H9 (cell line): ENCODE data around the gene SLC12A8. TPM values are rescaled to one million over a fixed set of nuclear protein-coding genes. Genes with fewer than 3 reads are reported as not detected.

ENCODE experiments used
- DNase-seq: peaks from one replicate; pipeline ENCODE4 v3.0.0-alpha.2; 2017
- H2AFZ ChIP-seq: one replicate; pipeline ENCODE4 v1.6.1; 2013; ENCODE audit warnings: mild to moderate bottlenecking, low read length, control low read depth, moderate library complexity
- H2AK5ac ChIP-seq: 2 replicates; pipeline ENCODE4 v1.6.1; 2013; ENCODE audit warnings: low read length, control low read depth, mixed read lengths; ENCODE audit not compliant: insufficient read length
- H2BK120ac ChIP-seq: one replicate; pipeline ENCODE4 v1.6.1; 2013; ENCODE audit warnings: low read depth, mild to moderate bottlenecking, low read length, control low read depth, inconsistent platforms; ENCODE audit not compliant: poor library complexity, severe bottlenecking
- H2BK12ac ChIP-seq: 2 replicates; pipeline ENCODE4 v1.6.1; 2013; ENCODE audit warnings: low read length, control low read depth, mixed read lengths, low read depth; ENCODE audit not compliant: insufficient read length
- H2BK15ac ChIP-seq: 2 replicates; pipeline ENCODE4 v1.6.1; 2013; ENCODE audit warnings: low read depth, low read length, control low read depth
- H2BK20ac ChIP-seq: one replicate; pipeline ENCODE4 v1.6.1; 2013; ENCODE audit warnings: low read depth, mild to moderate bottlenecking, low read length, control low read depth, inconsistent platforms; ENCODE audit not compliant: poor library complexity, severe bottlenecking
- H2BK5ac ChIP-seq: 2 replicates; pipeline ENCODE4 v1.6.1; 2013; ENCODE audit warnings: low read length, control low read depth, mixed read lengths; ENCODE audit not compliant: insufficient read length
- H3K14ac ChIP-seq: 2 replicates; pipeline ENCODE4 v1.6.1; 2013; ENCODE audit warnings: low read length, control low read depth; ENCODE audit not compliant: insufficient read depth
- H3K18ac ChIP-seq: 2 replicates; pipeline ENCODE4 v1.6.1; 2013; ENCODE audit warnings: low read depth, mild to moderate bottlenecking, mixed read lengths, low read length, control low read depth; ENCODE audit not compliant: insufficient read length
- H3K23ac ChIP-seq: 2 replicates; pipeline ENCODE4 v1.6.1; 2013; ENCODE audit warnings: low read length, control low read depth, mixed read lengths, low read depth; ENCODE audit not compliant: insufficient read length
- H3K23me2 ChIP-seq: 2 replicates; pipeline ENCODE4 v1.6.1; 2013; ENCODE audit warnings: low read depth, mild to moderate bottlenecking, mixed read lengths, low read length, control low read depth; ENCODE audit not compliant: insufficient read length, poor library complexity, severe bottlenecking
- H3K27ac ChIP-seq: 2 replicates; pipeline ENCODE4 v1.5.1; 2013; ENCODE audit warnings: low read length, control low read depth, mixed read lengths, low read depth; ENCODE audit not compliant: insufficient read length
- H3K27me3 ChIP-seq: 2 replicates; pipeline ENCODE4 v1.6.1; 2013; ENCODE audit warnings: low read length, control low read depth, inconsistent platforms; ENCODE audit not compliant: insufficient read depth
- H3K4ac ChIP-seq: 2 replicates; pipeline ENCODE4 v1.6.1; 2013; ENCODE audit warnings: low read depth, mild to moderate bottlenecking, control low read depth, inconsistent platforms, low read length, moderate library complexity
- H3K4me1 ChIP-seq: 2 replicates; pipeline ENCODE4 v1.6.1; 2013; ENCODE audit warnings: low read length, control low read depth, inconsistent platforms; ENCODE audit not compliant: insufficient read depth
- H3K4me2 ChIP-seq: 2 replicates; pipeline ENCODE4 v1.6.1; 2013; ENCODE audit warnings: low read length, control low read depth, mixed read lengths; ENCODE audit not compliant: insufficient read length, insufficient read depth
- H3K56ac ChIP-seq: 2 replicates; pipeline ENCODE4 v1.6.1; 2013; ENCODE audit warnings: low read depth, mild to moderate bottlenecking, mixed read lengths, low read length, control low read depth; ENCODE audit not compliant: insufficient read length
- H3K79me1 ChIP-seq: 2 replicates; pipeline ENCODE4 v1.6.1; 2013; ENCODE audit warnings: low read depth, mild to moderate bottlenecking, moderate library complexity, low read length, control low read depth, inconsistent platforms; ENCODE audit not compliant: insufficient read depth, poor library complexity, severe bottlenecking
- H3K79me2 ChIP-seq: 2 replicates; pipeline ENCODE4 v1.6.1; 2013; ENCODE audit warnings: low read length, control low read depth, inconsistent platforms; ENCODE audit not compliant: insufficient read depth
- H3K9ac ChIP-seq: 2 replicates; pipeline ENCODE4 v1.6.1; 2013; ENCODE audit warnings: low read length, control low read depth, mixed read lengths; ENCODE audit not compliant: insufficient read length; ENCODE audit errors: extremely low read depth
- H3K9me3 ChIP-seq: one replicate; pipeline ENCODE4 v1.6.1; 2013; ENCODE audit warnings: low read depth, low read length, inconsistent platforms; ENCODE audit not compliant: control insufficient read depth
- H3T11ph ChIP-seq: one replicate; pipeline ENCODE4 v1.6.1; 2013; ENCODE audit warnings: mild to moderate bottlenecking, low read length, control low read depth, inconsistent platforms
- H4K20me1 ChIP-seq: one replicate; pipeline ENCODE4 v1.6.1; 2013; ENCODE audit not compliant: control insufficient read depth, insufficient read length, insufficient read depth
- H4K5ac ChIP-seq: 2 replicates; pipeline ENCODE4 v1.6.1; 2013; ENCODE audit warnings: low read depth, mild to moderate bottlenecking, mixed read lengths, low read length, control low read depth; ENCODE audit not compliant: insufficient read length
- H4K8ac ChIP-seq: replicated peaks from 2 replicates; pipeline ENCODE4 v1.6.1; 2013; ENCODE audit warnings: low read length, control low read depth, mixed read lengths, low read depth; ENCODE audit not compliant: insufficient read length
- H4K91ac ChIP-seq: 2 replicates; pipeline ENCODE4 v1.6.1; 2013; ENCODE audit warnings: low read depth, mild to moderate bottlenecking, moderate library complexity, mixed read lengths, low read length, control low read depth; ENCODE audit not compliant: insufficient read length
- H3K27ac Mint-ChIP-seq, 3 experiments: 2 replicates in 2 of 3; 3 replicates in 1 of 3; pipeline ENCODE4 v1.8.0; 2020 to 2021; ENCODE audit warnings: mixed read lengths in 3 of 3, mild to moderate bottlenecking in 1 of 3, moderate library complexity in 1 of 3
- H3K27me3 Mint-ChIP-seq: 2 replicates; pipeline ENCODE4 v1.8.0; 2021; ENCODE audit warnings: low read depth, mild to moderate bottlenecking, moderate library complexity, mixed read lengths
- H3K36me3 Mint-ChIP-seq, 3 experiments: 2 replicates in 2 of 3; 3 replicates in 1 of 3; pipeline ENCODE4 v1.8.0; 2020 to 2021; ENCODE audit warnings: low read depth in 3 of 3, mixed read lengths in 3 of 3; ENCODE audit not compliant: insufficient read depth in 1 of 3
- H3K4me1 Mint-ChIP-seq, 2 experiments: 2 replicates each; pipeline ENCODE4 v1.8.0; 2020; ENCODE audit warnings: mixed read lengths in 2 of 2
- H3K4me3 Mint-ChIP-seq, 2 experiments: 2 replicates in 1 of 2; 3 replicates in 1 of 2; pipeline ENCODE4 v1.8.0; 2020 to 2021; ENCODE audit warnings: mild to moderate bottlenecking in 2 of 2, mixed read lengths in 2 of 2, moderate library complexity in 1 of 2
- H3K9me3 Mint-ChIP-seq, 2 experiments: 2 replicates in 1 of 2; 3 replicates in 1 of 2; pipeline ENCODE4 v1.8.0; 2020; ENCODE audit warnings: mild to moderate bottlenecking in 2 of 2, mixed read lengths in 2 of 2, moderate library complexity in 1 of 2
- WGBS: extraction: QIAGEN DNeasy Blood & Tissue Kit; methylation state at CpG from one replicate; pipeline ENCODE4 v1.1.7; 2013; ENCODE audit warnings: missing lambda C conversion rate, low lambda C conversion rate, mixed read lengths; ENCODE audit not compliant: insufficient read length; ENCODE audit errors: extremely low coverage; 5-methylcytosine and 5-hydroxymethylcytosine counted together
- total RNA-seq: library from RNA; stranded (reverse); gene quantifications from 2 replicates; pipeline ENCODE4 v1.2.1, GENCODE V29; 2021
- TF ChIP-seq, protein P1 (sequence below): fragments of 200-600 bp; sonication (generic); conservative IDR thresholded peaks from 3 replicates; pipeline ENCODE4 v1.8.0; 2021; ENCODE audit warnings: antibody characterized with exemption, mild to moderate bottlenecking

Gene SLC12A8
- total RNA-seq, 1 experiment from 2014 or later, result 8.2 TPM

DNA sequence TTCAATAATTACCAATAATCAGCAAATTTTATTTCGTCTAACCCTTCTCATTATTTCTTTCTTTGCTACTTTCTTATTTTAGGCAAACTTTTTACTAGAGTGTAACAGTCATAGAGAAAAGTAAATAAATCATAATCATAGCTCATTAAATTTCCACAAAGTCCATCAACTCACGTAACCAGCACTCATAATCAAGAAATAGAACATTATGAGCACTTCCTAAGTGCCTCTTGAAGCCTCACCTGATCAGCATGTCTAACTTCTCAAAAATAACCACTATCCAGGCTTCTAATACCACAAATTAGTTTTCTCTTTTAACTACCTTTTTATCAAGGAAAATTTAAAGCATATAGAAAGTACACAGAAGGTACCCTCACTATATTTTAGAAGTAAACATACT lies 38.4 kb upstream of the SLC12A8 start:
- no peak overlapping the region for H3K4me2 ChIP-seq
- no peak for DNase-seq
- H4K91ac ChIP-seq, result no peak overlapping the region
- H3K27me3 ChIP-seq, result no peaks in the 10 kb centered on the region
- no peaks in the 10 kb centered on the region for H3K79me1 ChIP-seq
- no peak overlapping the region for H2BK120ac ChIP-seq
- no peak overlapping the region for H3K23ac ChIP-seq
- H4K20me1 ChIP-seq, result no peaks in the 10 kb centered on the region
- H2BK12ac ChIP-seq, result no peak overlapping the region
- Mint-ChIP-seq H3K36me3 (no peaks in the 10 kb centered on the region), H3K27ac (no peak overlapping the region), H3K4me1 (no peaks in the 10 kb centered on the region), H3K4me3 (no peak overlapping the region), H3K9me3 (no peaks in the 10 kb centered on the region), H3K27me3 (no peaks in the 10 kb centered on the region)
- H2AK5ac ChIP-seq, result no peak overlapping the region
- H3K4me1 ChIP-seq, result no peaks in the 10 kb centered on the region
- 100% methylated on average over 1 of the region's 2 CpGs for WGBS
- no peak overlapping the region for H3K18ac ChIP-seq
- TF ChIP-seq, protein P1, sequence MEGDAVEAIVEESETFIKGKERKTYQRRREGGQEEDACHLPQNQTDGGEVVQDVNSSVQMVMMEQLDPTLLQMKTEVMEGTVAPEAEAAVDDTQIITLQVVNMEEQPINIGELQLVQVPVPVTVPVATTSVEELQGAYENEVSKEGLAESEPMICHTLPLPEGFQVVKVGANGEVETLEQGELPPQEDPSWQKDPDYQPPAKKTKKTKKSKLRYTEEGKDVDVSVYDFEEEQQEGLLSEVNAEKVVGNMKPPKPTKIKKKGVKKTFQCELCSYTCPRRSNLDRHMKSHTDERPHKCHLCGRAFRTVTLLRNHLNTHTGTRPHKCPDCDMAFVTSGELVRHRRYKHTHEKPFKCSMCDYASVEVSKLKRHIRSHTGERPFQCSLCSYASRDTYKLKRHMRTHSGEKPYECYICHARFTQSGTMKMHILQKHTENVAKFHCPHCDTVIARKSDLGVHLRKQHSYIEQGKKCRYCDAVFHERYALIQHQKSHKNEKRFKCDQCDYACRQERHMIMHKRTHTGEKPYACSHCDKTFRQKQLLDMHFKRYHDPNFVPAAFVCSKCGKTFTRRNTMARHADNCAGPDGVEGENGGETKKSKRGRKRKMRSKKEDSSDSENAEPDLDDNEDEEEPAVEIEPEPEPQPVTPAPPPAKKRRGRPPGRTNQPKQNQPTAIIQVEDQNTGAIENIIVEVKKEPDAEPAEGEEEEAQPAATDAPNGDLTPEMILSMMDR, result no peak
- H3K79me2 ChIP-seq, result no peaks in the 10 kb centered on the region
- no peak overlapping the region for H2AFZ ChIP-seq
- H2BK5ac ChIP-seq, result no peak overlapping the region
- no peak overlapping the region for H2BK20ac ChIP-seq
- no peak overlapping the region for H2BK15ac ChIP-seq
- H4K5ac ChIP-seq, result no peak overlapping the region
- no peak overlapping the region for H4K8ac ChIP-seq
- H3K9me3 ChIP-seq, result no peaks in the 10 kb centered on the region
- H3T11ph ChIP-seq, result no peak overlapping the region
- no peak overlapping the region for H3K4ac ChIP-seq
- H3K9ac ChIP-seq, result no peak overlapping the region
- H3K23me2 ChIP-seq, result no peaks in the 10 kb centered on the region
- H3K56ac ChIP-seq, result no peak overlapping the region
- no peak overlapping the region for H3K14ac ChIP-seq
- H3K27ac ChIP-seq, result no peak overlapping the region
